Measurements from ENCODE around the gene SUGT1. TPM values are rescaled to one million over a fixed set of nuclear protein-coding genes. Genes with fewer than 3 reads are reported as not detected.
"Not testable (repeated sequence)": the region's sequence is repeated elsewhere in the genome, so short reads cannot be mapped to it uniquely, and the experiment has no call there.

The SUGT1 gene
- total and polyA plus RNA-seq, 7 experiments from 2014 or later, result 21.3 to 49.0 (median 36.9) TPM

GRCh38 chr13:52703482-52703881, 50.8 kb downstream of the SUGT1 start:
- Histone ChIP-seq H3K4me1 (ENCODE audit: control insufficient read depth in 2 of 2, insufficient read depth in 2 of 2, low read length in 2 of 2) (no peaks in the 10 kb centered on the region), H3K9me3 (ENCODE audit: control insufficient read depth in 2 of 3, low read length in 3 of 3) (no peaks in the 10 kb centered on the region), H3K36me3 (ENCODE audit: control insufficient read depth in 2 of 3, insufficient read depth in 3 of 3, low read length in 3 of 3) (no peaks in the 10 kb centered on the region), H3K27ac (ENCODE audit: low read depth, low read length) (no peak overlapping the region), H3K27me3 (ENCODE audit: control insufficient read depth in 2 of 2, insufficient read depth in 2 of 2, low read length in 2 of 2) (no peaks in the 10 kb centered on the region), H3K4me3 (ENCODE audit: low read length) (no peak overlapping the region)
- POLR2A ChIA-PET, result no interaction called here
- DNase-seq, result no peak
- ATAC-seq, result no peak
- H3K9me3 Mint-ChIP-seq, result no peaks in the 10 kb centered on the region
- CTCF ChIA-PET, result no interaction called here
- no peak overlapping the region for H3K27ac Mint-ChIP-seq
- no peak overlapping the region for H3K4me3 Mint-ChIP-seq
- peaks cover 0 to 9% (median 0%) of the 10 kb centered on the region in 5 donors for H3K36me3 Mint-ChIP-seq
- intact Hi-C loops (cut with micrococcal nuclease), result no loop called here
- H3K27me3 Mint-ChIP-seq, result no peaks in the 10 kb centered on the region
- peaks cover 0 to 8% (median 4%) of the 10 kb centered on the region in 7 donors for H3K4me1 Mint-ChIP-seq

- no peak overlapping the region for H3K4me3 ChIP-seq (ENCODE audit: low read length)
- intact Hi-C loops (cut with micrococcal nuclease), result no loop called here
- Mint-ChIP-seq H3K36me3 (no peaks in the 10 kb centered on the region), H3K27me3 (peaks cover 0 to 2% (median 0%) of the 10 kb centered on the region in 5 donors), H3K9me3 (no peaks in the 10 kb centered on the region), H3K4me3 (no peak overlapping the region), H3K27ac (no peak overlapping the region), H3K4me1 (peaks cover 0 to 8% (median 4%) of the 10 kb centered on the region in 7 donors)
- H3K36me3 ChIP-seq (ENCODE audit: control insufficient read depth in 2 of 3, insufficient read depth in 3 of 3, low read length in 3 of 3), result no peaks in the 10 kb centered on the region
- no peak for DNase-seq
- no peaks in the 10 kb centered on the region for H3K9me3 ChIP-seq (ENCODE audit: control insufficient read depth in 2 of 3, low read length in 3 of 3)
- POLR2A ChIA-PET, result no interaction called here
- CTCF ChIA-PET, result no interaction called here
- no peaks in the 10 kb centered on the region for H3K27me3 ChIP-seq (ENCODE audit: control insufficient read depth in 2 of 2, insufficient read depth in 2 of 2, low read length in 2 of 2)
- H3K4me1 ChIP-seq (ENCODE audit: control insufficient read depth in 2 of 2, insufficient read depth in 2 of 2, low read length in 2 of 2), result no peaks in the 10 kb centered on the region
- ATAC-seq, result no peak
- no peak overlapping the region for H3K27ac ChIP-seq (ENCODE audit: low read depth, low read length)
These were observed 53.4 kb downstream of the SUGT1 start for GRCh38 chr13:52706081-52706480.

- ATAC-seq (no peak), DNase-seq (no peak)
- H3K4me1 ChIP-seq (ENCODE audit: control insufficient read depth in 2 of 2, insufficient read depth in 2 of 2, low read length in 2 of 2), result no peaks in the 10 kb centered on the region
- Mint-ChIP-seq H3K27ac (no peak overlapping the region), H3K4me1 (no peaks in the 10 kb centered on the region), H3K4me3 (no peak overlapping the region), H3K9me3 (no peaks in the 10 kb centered on the region), H3K36me3 (no peaks in the 10 kb centered on the region), H3K27me3 (peaks cover 0 to 4% (median 0%) of the 10 kb centered on the region in 5 donors)
- ChIA-PET CTCF (no interaction called here), POLR2A (no interaction called here)
- no peaks in the 10 kb centered on the region for H3K9me3 ChIP-seq (ENCODE audit: control insufficient read depth in 2 of 3, low read length in 3 of 3)
- H3K27ac ChIP-seq (ENCODE audit: low read depth, low read length), result no peak overlapping the region
- intact Hi-C loops (cut with micrococcal nuclease), result no loop called here
- no peaks in the 10 kb centered on the region for H3K36me3 ChIP-seq (ENCODE audit: control insufficient read depth in 2 of 3, insufficient read depth in 3 of 3, low read length in 3 of 3)
- no peak overlapping the region for H3K4me3 ChIP-seq (ENCODE audit: low read length)
- H3K27me3 ChIP-seq (ENCODE audit: control insufficient read depth in 2 of 2, insufficient read depth in 2 of 2, low read length in 2 of 2), result no peaks in the 10 kb centered on the region
These were observed 54.7 kb downstream of the SUGT1 start for GRCh38 chr13:52707375-52707774.

- H3K4me1 ChIP-seq (ENCODE audit: control insufficient read depth in 2 of 2, insufficient read depth in 2 of 2, low read length in 2 of 2); H3K36me3 ChIP-seq (ENCODE audit: control insufficient read depth in 2 of 3, insufficient read depth in 3 of 3, low read length in 3 of 3); H3K27me3 ChIP-seq (ENCODE audit: control insufficient read depth in 2 of 2, insufficient read depth in 2 of 2, low read length in 2 of 2); H3K27me3 Mint-ChIP-seq; H3K4me3 Mint-ChIP-seq; H3K36me3 Mint-ChIP-seq; H3K9me3 Mint-ChIP-seq; CTCF ChIA-PET; H3K4me1 Mint-ChIP-seq; H3K4me3 ChIP-seq (ENCODE audit: low read length); H3K27ac Mint-ChIP-seq; ATAC-seq; POLR2A ChIA-PET; H3K9me3 ChIP-seq (ENCODE audit: control insufficient read depth in 2 of 3, low read length in 3 of 3); H3K27ac ChIP-seq (ENCODE audit: low read depth, low read length); intact Hi-C loops (cut with micrococcal nuclease); DNase-seq: not testable (repeated sequence)
These were observed 55.6 kb downstream of the SUGT1 start for GRCh38 chr13:52708266-52708665.

- CTCF ChIA-PET, result no interaction called here
- ATAC-seq, result no peak
These were observed 58.6 kb downstream of the SUGT1 start for GRCh38 chr13:52711286-52711685.

GRCh38 chr13:52712385-52712784, 59.7 kb downstream of the SUGT1 start:
- H3K27me3 ChIP-seq (ENCODE audit: control insufficient read depth in 2 of 2, insufficient read depth in 2 of 2, low read length in 2 of 2), result no peaks in the 10 kb centered on the region
- no peak overlapping the region for H3K4me3 ChIP-seq (ENCODE audit: low read length)
- ChIA-PET CTCF (no interaction called here), POLR2A (no interaction called here)
- intact Hi-C loops (cut with micrococcal nuclease), result no loop called here
- H3K4me1 ChIP-seq (ENCODE audit: control insufficient read depth in 2 of 2, insufficient read depth in 2 of 2, low read length in 2 of 2), result no peaks in the 10 kb centered on the region
- H3K4me3 Mint-ChIP-seq, result no peak overlapping the region
- H3K9me3 Mint-ChIP-seq, result peaks cover 0 to 10% (median 0%) of the 10 kb centered on the region in 11 donors
- peaks cover 0 to 16% (median 10%) of the 10 kb centered on the region in 5 donors for H3K27me3 Mint-ChIP-seq
- H3K27ac ChIP-seq (ENCODE audit: low read depth, low read length), result no peak overlapping the region
- H3K27ac Mint-ChIP-seq, result no peak overlapping the region
- H3K36me3 ChIP-seq (ENCODE audit: control insufficient read depth in 2 of 3, insufficient read depth in 3 of 3, low read length in 3 of 3), result no peaks in the 10 kb centered on the region
- DNase-seq (no peak), ATAC-seq (no peak)
- H3K36me3 Mint-ChIP-seq, result peaks cover 0 to 7% (median 0%) of the 10 kb centered on the region in 5 donors
- H3K9me3 ChIP-seq (ENCODE audit: control insufficient read depth in 2 of 3, low read length in 3 of 3), result no peaks in the 10 kb centered on the region
- H3K4me1 Mint-ChIP-seq, result peaks cover 0 to 2% (median 0%) of the 10 kb centered on the region in 7 donors

More at GRCh38 chr13:52711286-52711685, 58.6 kb downstream of the SUGT1 start:
- Mint-ChIP-seq H3K9me3 (peaks cover 0 to 2% (median 0%) of the 10 kb centered on the region in 11 donors), H3K27ac (no peak overlapping the region), H3K4me1 (peaks cover 0 to 2% (median 0%) of the 10 kb centered on the region in 7 donors), H3K36me3 (no peaks in the 10 kb centered on the region), H3K4me3 (no peak overlapping the region), H3K27me3 (peaks cover 0 to 5% (median 0%) of the 10 kb centered on the region in 5 donors)
- Histone ChIP-seq H3K27ac (ENCODE audit: low read depth, low read length) (no peak overlapping the region), H3K9me3 (ENCODE audit: control insufficient read depth in 2 of 3, low read length in 3 of 3) (no peaks in the 10 kb centered on the region), H3K4me1 (ENCODE audit: control insufficient read depth in 2 of 2, insufficient read depth in 2 of 2, low read length in 2 of 2) (no peaks in the 10 kb centered on the region), H3K36me3 (ENCODE audit: control insufficient read depth in 2 of 3, insufficient read depth in 3 of 3, low read length in 3 of 3) (no peaks in the 10 kb centered on the region), H3K4me3 (ENCODE audit: low read length) (no peak overlapping the region), H3K27me3 (ENCODE audit: control insufficient read depth in 2 of 2, insufficient read depth in 2 of 2, low read length in 2 of 2) (no peaks in the 10 kb centered on the region)
- no peak for DNase-seq
- intact Hi-C loops (cut with micrococcal nuclease), result no loop called here
- POLR2A ChIA-PET, result no interaction called here

GRCh38 chr13:52713894-52714293, 61.3 kb downstream of the SUGT1 start:
- CTCF ChIA-PET, result no interaction called here

More at GRCh38 chr13:52713894-52714293, 61.3 kb downstream of the SUGT1 start:
- ATAC-seq, result peak; percentile 40
- no peak for DNase-seq
- H3K4me3 Mint-ChIP-seq, result no peak overlapping the region
- intact Hi-C loops (cut with micrococcal nuclease), result no loop called here
- Histone ChIP-seq H3K27ac (ENCODE audit: low read depth, low read length) (no peak overlapping the region), H3K4me3 (ENCODE audit: low read length) (no peak overlapping the region), H3K4me1 (ENCODE audit: control insufficient read depth in 2 of 2, insufficient read depth in 2 of 2, low read length in 2 of 2) (no peaks in the 10 kb centered on the region), H3K36me3 (ENCODE audit: control insufficient read depth in 2 of 3, insufficient read depth in 3 of 3, low read length in 3 of 3) (no peaks in the 10 kb centered on the region), H3K9me3 (ENCODE audit: control insufficient read depth in 2 of 3, low read length in 3 of 3) (no peaks in the 10 kb centered on the region), H3K27me3 (ENCODE audit: control insufficient read depth in 2 of 2, insufficient read depth in 2 of 2, low read length in 2 of 2) (no peaks in the 10 kb centered on the region)
- H3K36me3 Mint-ChIP-seq, result peaks cover 0 to 17% (median 6%) of the 10 kb centered on the region in 5 donors
- H3K4me1 Mint-ChIP-seq, result peaks cover 0 to 2% (median 0%) of the 10 kb centered on the region in 7 donors
- no peak overlapping the region for H3K27ac Mint-ChIP-seq
- H3K9me3 Mint-ChIP-seq, result peaks cover 3 to 24% (median 9%) of the 10 kb centered on the region in 11 donors
- peaks cover 0 to 25% (median 20%) of the 10 kb centered on the region in 5 donors for H3K27me3 Mint-ChIP-seq
- POLR2A ChIA-PET, result no interaction called here

Measured in naive thymus-derived CD4-positive, alpha-beta T cell (primary cell).